ENCODE results near the gene DUSP14.
"Not testable (repeated sequence)": the region's sequence is repeated elsewhere in the genome, so short reads cannot be mapped to it uniquely, and the experiment has no call there.

Gene DUSP14

GRCh38 chr17:37485938-37486570, 3.6 kb upstream of the DUSP14 start:
- DNase-seq, result no peak

DNA sequence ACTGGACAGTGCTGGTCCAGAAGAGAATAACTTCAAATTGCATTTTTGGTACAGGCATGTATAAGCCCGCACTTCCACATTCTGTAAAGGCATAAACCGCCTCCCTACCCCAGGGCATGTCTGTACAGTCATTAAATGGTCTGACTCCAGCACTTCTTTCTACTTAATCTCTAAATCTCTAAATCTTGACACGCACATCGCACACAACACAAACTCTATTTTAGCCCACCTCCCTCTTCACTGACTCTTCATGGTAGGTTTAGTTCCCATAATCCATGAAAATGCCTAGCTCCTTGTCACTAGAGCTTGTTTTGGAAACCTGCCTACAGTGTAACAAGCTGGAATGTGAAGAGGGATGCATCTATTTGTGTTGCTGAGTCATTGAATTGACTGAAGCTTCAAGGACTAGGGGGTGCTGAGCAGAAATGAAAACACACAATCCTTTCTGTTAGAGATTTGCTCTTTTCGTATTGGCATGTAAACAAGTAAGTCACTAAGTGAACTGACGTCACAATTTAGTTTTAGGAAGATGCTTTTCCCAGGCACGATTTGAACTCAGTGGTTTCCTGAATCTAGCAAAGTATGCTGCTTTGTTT, 1.6 kb upstream of the DUSP14 start:
- peak; percentile 24 for DNase-seq

- DNase-seq, result peak; percentile 57
Observed at GRCh38 chr17:37488607-37489196, 989 bp upstream of the DUSP14 start.

- peak; percentile 74 for DNase-seq
Observed at GRCh38 chr17:37490022-37490587, 414 bp downstream of the DUSP14 start.

DNA sequence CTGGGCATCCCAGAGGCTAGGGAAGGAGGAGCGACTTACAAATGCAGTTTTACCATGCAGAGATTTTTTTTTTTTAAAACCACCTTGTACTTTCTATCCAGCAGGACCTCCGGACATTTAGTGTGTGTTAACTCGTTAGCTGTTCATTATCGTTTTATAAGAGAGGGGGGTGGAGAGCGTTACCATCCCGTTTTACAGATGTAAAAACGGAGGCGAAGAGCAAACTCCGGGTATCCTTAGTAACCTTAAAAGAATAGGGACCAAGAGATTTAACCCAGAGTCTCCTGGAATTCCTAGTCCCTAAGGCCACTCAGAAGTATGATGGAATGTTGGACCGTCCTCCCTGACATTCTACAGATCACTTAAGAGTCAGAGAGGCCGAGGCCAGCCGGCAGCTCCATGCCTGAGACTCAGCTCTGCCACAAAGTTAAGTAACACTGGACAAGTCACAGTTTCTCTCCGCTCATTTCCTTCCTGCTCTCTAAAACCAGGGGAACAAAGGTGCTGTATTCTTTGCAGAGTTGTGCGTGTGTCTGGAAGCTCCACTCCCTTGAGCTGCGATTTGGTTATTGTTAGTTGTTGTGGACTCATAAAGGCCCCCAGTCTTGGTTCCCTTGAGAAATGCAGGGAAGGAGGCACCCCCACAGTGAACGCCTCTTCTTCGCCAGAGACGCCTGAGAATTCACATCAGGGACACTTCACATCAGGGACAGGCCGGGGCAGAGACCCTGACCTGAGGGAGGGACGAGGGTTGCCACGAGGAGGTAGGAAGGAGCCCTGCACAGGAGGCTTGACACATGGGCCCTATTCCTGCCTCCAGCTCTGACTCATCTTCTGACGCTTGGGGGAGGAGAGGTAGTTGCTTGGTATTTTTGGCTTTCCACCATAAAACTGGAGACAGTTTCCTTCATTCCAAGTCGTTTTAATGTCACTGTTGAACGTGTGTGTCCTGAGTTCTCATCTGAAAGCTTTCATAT, 1.2 kb downstream of the DUSP14 start:
- DNase-seq, result no peak

- no peak for DNase-seq
Observed at GRCh38 chr17:37492167-37492566, 2.5 kb downstream of the DUSP14 start.

GRCh38 chr17:37493249-37494027, 3.7 kb downstream of the DUSP14 start:
- DNase-seq, result no peak

DNA sequence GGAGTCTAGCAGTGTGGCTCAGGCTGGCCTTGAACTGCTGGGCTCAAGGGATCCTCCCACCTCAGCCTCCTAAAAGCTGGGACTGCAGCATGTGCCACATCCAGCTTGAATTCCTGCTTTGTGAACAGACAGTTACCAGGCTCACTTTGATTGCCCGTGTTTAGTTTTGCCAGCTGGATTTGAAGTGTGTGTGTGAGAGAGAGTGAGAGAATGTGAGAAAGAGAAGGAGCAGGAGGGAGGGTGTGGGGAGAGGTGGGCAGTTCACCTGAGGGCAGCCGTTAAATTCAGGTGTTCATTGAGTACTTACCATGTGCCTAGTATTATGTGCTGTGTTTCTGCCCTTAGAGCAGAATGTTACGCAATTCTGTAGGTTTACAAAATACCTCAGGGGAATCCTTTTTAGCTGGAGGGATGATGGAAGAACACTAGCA, 4.7 kb downstream of the DUSP14 start:
- no peak for DNase-seq

GRCh38 chr17:37494971-37495370, 5.3 kb downstream of the DUSP14 start:
- DNase-seq, result no peak

DNA sequence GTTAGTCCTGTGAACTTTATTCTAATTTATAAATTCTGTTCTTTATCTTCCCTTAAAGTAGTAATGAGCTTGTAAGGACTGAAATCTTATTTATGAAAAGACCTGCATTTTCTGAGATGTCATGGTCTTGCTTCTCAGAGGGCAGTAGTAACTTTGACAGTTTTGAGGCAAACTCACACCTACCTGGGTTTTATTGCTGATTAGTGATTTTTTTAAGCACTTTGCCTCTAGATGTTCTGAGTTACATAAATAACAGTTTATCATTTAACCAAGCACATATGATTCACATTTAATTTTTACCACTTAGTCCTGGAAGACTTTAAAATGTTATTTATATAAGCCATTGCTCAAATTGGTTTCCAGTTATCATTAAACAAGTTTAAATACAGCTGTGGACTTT, 10.7 kb downstream of the DUSP14 start:
- no peak for DNase-seq

- no peak for DNase-seq
Observed at GRCh38 chr17:37502009-37502936, 12.6 kb downstream of the DUSP14 start.

DNA sequence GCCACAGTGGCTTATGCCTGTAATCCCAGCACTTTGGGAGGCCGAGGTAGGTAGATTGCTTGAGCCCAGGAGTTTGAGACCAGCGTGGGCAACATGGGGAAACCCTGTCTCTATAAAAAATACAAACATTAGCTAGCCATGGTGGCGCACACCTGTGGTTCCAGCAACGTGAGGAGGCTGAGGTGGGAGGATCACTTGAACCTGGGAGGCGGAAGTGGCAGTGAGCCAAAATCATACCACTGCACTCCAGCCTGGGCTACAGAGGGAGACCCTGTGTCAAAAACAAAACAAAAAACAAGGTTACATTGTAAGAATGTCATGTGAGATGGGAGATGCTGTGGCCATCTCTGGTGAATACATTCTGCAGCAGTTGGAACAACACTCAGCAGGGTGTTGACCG, 13.5 kb downstream of the DUSP14 start:
- no peak for DNase-seq

DNA sequence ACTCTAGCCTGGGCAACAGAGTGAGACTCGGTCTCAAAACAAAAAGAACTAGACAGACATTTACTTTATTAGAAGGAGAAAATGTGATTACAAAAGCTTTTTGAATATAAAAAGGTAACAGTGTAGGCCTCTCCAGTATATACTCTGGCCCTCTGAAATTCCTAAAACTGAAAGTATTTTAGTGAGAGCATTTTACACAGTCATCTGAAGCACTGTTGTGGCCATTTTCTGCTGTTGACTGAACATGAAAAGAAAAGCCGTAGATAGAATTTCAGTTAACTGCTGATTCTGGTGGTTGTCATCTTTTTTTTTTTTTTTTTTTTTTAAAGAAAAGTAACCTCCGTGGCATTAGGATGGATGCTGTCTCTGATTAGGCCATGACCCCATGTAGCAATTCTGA, 15.6 kb downstream of the DUSP14 start:
- DNase-seq, result no peak

GRCh38 chr17:37506678-37507077, 17.0 kb downstream of the DUSP14 start:
- peak; percentile 11 for DNase-seq

GRCh38 chr17:37507111-37507510, 17.4 kb downstream of the DUSP14 start:
- no peak for DNase-seq

GRCh38 chr17:37510056-37510455, 20.4 kb downstream of the DUSP14 start:
- no peak for DNase-seq

DNA sequence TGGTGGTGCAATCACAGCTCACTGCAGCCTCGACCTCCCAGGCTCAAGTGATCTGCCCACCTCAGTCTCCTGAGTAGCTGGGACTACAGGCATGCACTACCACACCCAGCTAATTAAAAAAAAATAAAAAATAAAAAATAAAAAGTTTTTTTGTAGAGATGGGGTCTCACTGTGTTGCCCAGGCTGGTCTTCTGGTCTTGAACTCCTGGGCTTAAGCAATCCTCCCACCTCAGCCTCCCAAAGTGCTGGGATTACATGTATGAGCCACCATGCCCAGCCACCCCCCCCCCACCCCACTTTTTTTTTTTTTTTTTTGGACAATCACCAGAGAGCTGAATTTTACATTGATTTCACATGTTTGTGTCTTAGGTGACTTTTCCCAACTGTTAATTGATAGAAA, 22.0 kb downstream of the DUSP14 start:
- DNase-seq, result not testable (repeated sequence)

DNA sequence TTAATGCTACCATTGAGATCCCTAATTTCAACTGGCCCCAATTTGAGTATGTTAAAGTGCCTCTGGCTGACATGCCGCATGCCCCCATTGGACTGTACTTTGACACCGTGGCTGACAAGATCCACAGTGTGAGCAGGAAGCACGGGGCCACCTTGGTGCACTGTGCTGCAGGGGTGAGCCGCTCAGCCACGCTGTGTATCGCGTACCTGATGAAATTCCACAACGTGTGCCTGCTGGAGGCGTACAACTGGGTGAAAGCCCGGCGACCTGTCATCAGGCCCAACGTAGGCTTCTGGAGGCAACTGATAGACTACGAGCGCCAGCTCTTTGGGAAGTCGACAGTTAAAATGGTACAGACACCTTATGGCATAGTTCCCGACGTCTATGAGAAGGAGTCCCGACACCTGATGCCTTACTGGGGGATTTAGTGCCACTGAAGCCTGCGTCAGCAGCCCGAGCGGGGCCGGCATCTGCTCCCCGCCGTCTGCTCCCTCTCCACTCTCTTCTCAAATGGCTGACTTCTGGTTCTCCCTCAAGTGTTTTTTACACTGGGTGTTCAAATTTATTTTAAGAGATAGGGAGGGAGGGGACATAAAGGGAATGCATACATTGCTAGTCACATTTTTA, 22.9 kb downstream of the DUSP14 start:
- no peak for DNase-seq

GRCh38 chr17:37513711-37514110, 24.0 kb downstream of the DUSP14 start:
- no peak for DNase-seq

DNA sequence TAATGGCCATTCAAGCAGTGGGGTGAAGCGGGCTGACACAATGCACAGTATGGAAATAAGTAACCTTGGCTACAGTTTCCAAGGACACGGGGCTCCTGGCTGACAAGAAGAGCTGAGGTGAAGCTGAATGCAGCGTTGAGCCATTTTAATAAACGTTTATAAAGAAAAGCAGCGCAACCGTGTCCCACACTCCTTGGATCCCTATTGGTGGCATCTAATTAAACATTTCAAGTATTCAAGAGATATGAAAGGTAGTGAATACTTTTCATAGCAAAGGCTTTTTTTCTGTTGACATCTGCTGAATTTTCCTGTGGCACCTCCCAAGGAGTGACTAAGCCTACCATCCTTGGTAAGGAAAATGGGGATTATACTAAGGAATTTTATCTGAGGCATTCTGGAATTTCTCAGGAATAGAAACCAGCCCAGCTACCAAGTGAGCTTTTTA, 26.5 kb downstream of the DUSP14 start:
- DNase-seq, result no peak

Measured in CD4-positive, alpha-beta T cell treated with Interleukin-17A for 1 hour (primary cell).